Thyroid gland (tissue), 4 donors: Measurements from ENCODE around the gene NACA2.

Source experiments
- CTCF ChIP-seq, 6 experiments: fragments of 200-600 bp in 3 of 6; fragments of 450-650 bp in 3 of 6; sonication (generic) in 3 of 6; IDR thresholded peaks; one replicate each; pipeline ENCODE4 v1.5.1; 2016 to 2019; ENCODE audit warnings: antibody characterized with exemption in 6 of 6, mild to moderate bottlenecking in 2 of 6, inconsistent platforms in 1 of 6, moderate library complexity in 1 of 6
- POLR2A ChIP-seq, 2 donors: fragments of 450-650 bp; IDR thresholded peaks; one replicate each; pipeline ENCODE4 v1.6.1; 2017; ENCODE audit warnings: antibody characterized with exemption in 2 of 2, mild to moderate bottlenecking in 2 of 2, moderate library complexity in 1 of 2

GRCh38 chr17:61542027-61542426 lies 49.0 kb downstream of the NACA2 start:
- no peak for TF ChIP-seq CTCF (IDR thresholded peaks at IDR 0.05)
- no peak for TF ChIP-seq POLR2A (IDR thresholded peaks at IDR 0.05)
